SH-SY5Y (cell line): ENCODE measurements around the gene AKR1C2.

Experiments used
- GATA2 ChIP-seq: IDR thresholded peaks from 2 replicates; pipeline ENCODE4 v1.6.1; 2011; ENCODE audit warnings: mild to moderate bottlenecking, low read depth, low read length
- GATA3 ChIP-seq: IDR thresholded peaks from 2 replicates; pipeline ENCODE4 v1.6.1; 2011; ENCODE audit warnings: low read depth, mild to moderate bottlenecking, low read length, moderate library complexity

GRCh38 chr10:5002013-5002727 is 1.5 kb downstream of the AKR1C2 start:
- TF ChIP-seq GATA2 = no peak
- TF ChIP-seq GATA3 = no peak
